Smooth muscle cell of the brain vasculature (primary cell): Measurements from ENCODE around the gene POR.

Experiments
- DNase-seq: peaks from one replicate; pipeline ENCODE4 v3.0.0-alpha.2; 2012; ENCODE audit warnings: low read depth, low spot score

Gene POR

GRCh38 chr7:75977743-75978142, 62.8 kb downstream of the POR start:
- no peak for DNase-seq

GRCh38 chr7:75979759-75980429, 64.9 kb downstream of the POR start:
- no peak for DNase-seq

GRCh38 chr7:75980430-75981202, 65.7 kb downstream of the POR start:
- DNase-seq, result no peak

- DNase-seq, result no peak
Measured at GRCh38 chr7:75981203-75981452, 66.2 kb downstream of the POR start.

GRCh38 chr7:75981453-75982305, 66.7 kb downstream of the POR start:
- DNase-seq, result no peak

GRCh38 chr7:75982306-75983064, 67.5 kb downstream of the POR start:
- DNase-seq, result no peak

GRCh38 chr7:75983471-75984129, 68.6 kb downstream of the POR start:
- DNase-seq, result no peak

- no peak for DNase-seq
Measured at GRCh38 chr7:75984130-75985008, 69.4 kb downstream of the POR start.

GRCh38 chr7:75985009-75985517, 70.1 kb downstream of the POR start:
- DNase-seq, result no peak

- no peak for DNase-seq
Measured at GRCh38 chr7:75985518-75986146, 70.7 kb downstream of the POR start.

GRCh38 chr7:75986147-75986781, 71.3 kb downstream of the POR start:
- no peak for DNase-seq

- DNase-seq, result no peak
Measured at GRCh38 chr7:75987026-75987804, 72.3 kb downstream of the POR start.

- no peak for DNase-seq
Measured at GRCh38 chr7:75987805-75988567, 73.0 kb downstream of the POR start.

- DNase-seq, result no peak
Measured at GRCh38 chr7:75988568-75989499, 73.9 kb downstream of the POR start.

GRCh38 chr7:75989500-75990388, 74.8 kb downstream of the POR start:
- DNase-seq, result no peak
